Heart left ventricle (tissue), 13 donors: Measurements from ENCODE around the gene GATAD2A.

Experiments
- CTCF ChIP-seq, 12 donors: fragments of 200-600 bp; sonication (generic) in 4 of 12; IDR thresholded peaks; one replicate each; pipeline versions ENCODE4 v1.5.0 to v1.8.0; 2018 to 2022; ENCODE audit warnings: antibody characterized with exemption in 12 of 12, mild to moderate bottlenecking in 5 of 12
- POLR2A ChIP-seq, 2 donors: fragments of 450-650 bp; IDR thresholded peaks; one replicate each; pipeline ENCODE4 v1.6.1; 2017; ENCODE audit warnings: antibody characterized with exemption in 2 of 2, mild to moderate bottlenecking in 2 of 2, moderate library complexity in 2 of 2
- donor health status: ischemic (EF 13 %, LVEDD 7.1; RV severe dilation, severe dysfunction).
- donor health status: DM: no; HTN: yes; CAD: no.
- donor health status: DM: no; HTN: no; CAD: no.
- donor health status: ischemic (EF 25% LVEDD 6.9; RV normal size, moderate dysfunction).
- donor health status: ischemic (EF 25% LVEDD 5.7; RV mildly dilated, moderate dysfunction).
- donor health status: ischemic (EF 35%, LVEDD 5.7; RV mildly dilated, moderate dysfunction).
- donor health status: nonischemic (EF 11% LVEDD 7.7; RV severe dilation, severe dysfunction).
- donor health status: DM: yes; HTN: yes; CAD: no.
- donor health status: PGD.
- donor health status: ischemic (EF 29% LVEDD 5.4; RV normal size, mild dysfunction).
- donor health status: nonischemic (EF 23%, LVEDD 6.1; RV moderate dilation, normal function).

GRCh38 chr19:19550485-19550929 is 145.0 kb downstream of the GATAD2A start:
- TF ChIP-seq POLR2A (IDR thresholded peaks at IDR 0.05) (no peak), CTCF (IDR thresholded peaks at IDR 0.05) (no peak)
